ENCODE data around the gene BIN1. TPM values are rescaled to one million over a fixed set of nuclear protein-coding genes. Genes with fewer than 3 reads are reported as not detected.

The BIN1 gene
- polyA plus RNA-seq, 1 donor (not counting 4 experiments of a cell fraction or from before 2014, with no cell fraction given): 5.4 TPM

- no peak overlapping the region for H3K4me2 ChIP-seq (ENCODE audit: control insufficient read depth, extremely low read depth, insufficient read depth, low read depth, low read length)
- no peaks in the 10 kb centered on the region for H3K27me3 ChIP-seq (ENCODE audit: control insufficient read depth, extremely low read depth, insufficient read depth, low read length)
- dilution Hi-C loops (cut with MboI; ENCODE audit: extremely low pct_ligation_motif_present, low sequenced_read_pairs): no loop called here
- no peaks in the 10 kb centered on the region for H3K36me3 ChIP-seq (ENCODE audit: control insufficient read depth in 2 of 2, extremely low read depth in 1 of 2, insufficient read depth in 2 of 2, low read length in 2 of 2)
- peaks cover 41% of the 10 kb centered on the region for H3K4me1 ChIP-seq (ENCODE audit: control insufficient read depth, extremely low read depth, insufficient read depth, low read length)
- no peak for TF ChIP-seq EZH2 (IDR thresholded peaks at IDR 0.05; ENCODE audit: low read length)
- TF ChIP-seq CTCF (optimal IDR thresholded peaks at IDR 0.05 in 1 of 3, IDR thresholded peaks at IDR 0.05 in 1 of 3, conservative IDR thresholded peaks at IDR 0.05 in 1 of 3; ENCODE audit: extremely low read depth in 1 of 3, insufficient read depth in 2 of 3, low read length in 3 of 3): no peak
- H3K9me3 ChIP-seq (ENCODE audit: control insufficient read depth, low read depth, low read length): no peaks in the 10 kb centered on the region
- no peaks in the 10 kb centered on the region for H3K79me2 ChIP-seq (ENCODE audit: control insufficient read depth, insufficient read depth, low read length)
- FAIRE-seq: no peak
- no peaks in the 10 kb centered on the region for H4K20me1 ChIP-seq (ENCODE audit: control insufficient read depth, extremely low read depth, insufficient read depth, low read length)
- H2AFZ ChIP-seq (ENCODE audit: control insufficient read depth, low read length): no peak overlapping the region
- no peak for DNase-seq (ENCODE audit: low read depth, low spot score)
- H3K9me1 ChIP-seq (ENCODE audit: control insufficient read depth, extremely low read depth, insufficient read depth, low read length): no peaks in the 10 kb centered on the region
- no peak overlapping the region for H3K9ac ChIP-seq (ENCODE audit: control insufficient read depth, extremely low read depth, insufficient read depth, low read length)
- H3K4me3 ChIP-seq (ENCODE audit: control insufficient read depth in 2 of 3, extremely low read depth in 1 of 3, insufficient read depth in 2 of 3, low read depth in 1 of 3, low read length in 3 of 3): no peak overlapping the region
- H3K27ac ChIP-seq (ENCODE audit: control insufficient read depth, insufficient read depth, low read length): no peak overlapping the region
These were observed 95.7 kb downstream of the BIN1 start for GRCh38 chr2:127011231-127011661.

GRCh38 chr2:127008265-127009015, 98.5 kb downstream of the BIN1 start:
- Histone ChIP-seq H3K4me2 (ENCODE audit: control insufficient read depth, extremely low read depth, insufficient read depth, low read depth, low read length) (no peak overlapping the region), H3K9me1 (ENCODE audit: control insufficient read depth, extremely low read depth, insufficient read depth, low read length) (no peaks in the 10 kb centered on the region), H3K27ac (ENCODE audit: control insufficient read depth, insufficient read depth, low read length) (no peak overlapping the region), H3K27me3 (ENCODE audit: control insufficient read depth, extremely low read depth, insufficient read depth, low read length) (no peaks in the 10 kb centered on the region), H3K9ac (ENCODE audit: control insufficient read depth, extremely low read depth, insufficient read depth, low read length) (no peak overlapping the region), H3K36me3 (ENCODE audit: control insufficient read depth in 2 of 2, extremely low read depth in 1 of 2, insufficient read depth in 2 of 2, low read length in 2 of 2) (no peaks in the 10 kb centered on the region), H3K9me3 (ENCODE audit: control insufficient read depth, low read depth, low read length) (no peaks in the 10 kb centered on the region), H3K4me3 (ENCODE audit: control insufficient read depth in 2 of 3, extremely low read depth in 1 of 3, insufficient read depth in 2 of 3, low read depth in 1 of 3, low read length in 3 of 3) (no peak overlapping the region), H2AFZ (ENCODE audit: control insufficient read depth, low read length) (no peak overlapping the region), H3K4me1 (ENCODE audit: control insufficient read depth, extremely low read depth, insufficient read depth, low read length) (peaks cover 20% of the 10 kb centered on the region), H3K79me2 (ENCODE audit: control insufficient read depth, insufficient read depth, low read length) (no peaks in the 10 kb centered on the region), H4K20me1 (ENCODE audit: control insufficient read depth, extremely low read depth, insufficient read depth, low read length) (no peaks in the 10 kb centered on the region)
- dilution Hi-C loops (cut with MboI; ENCODE audit: extremely low pct_ligation_motif_present, low sequenced_read_pairs): no loop called here
- TF ChIP-seq EZH2 (IDR thresholded peaks at IDR 0.05; ENCODE audit: low read length) (no peak), CTCF (optimal IDR thresholded peaks at IDR 0.05 in 1 of 3, IDR thresholded peaks at IDR 0.05 in 1 of 3, conservative IDR thresholded peaks at IDR 0.05 in 1 of 3; ENCODE audit: extremely low read depth in 1 of 3, insufficient read depth in 2 of 3, low read length in 3 of 3) (no peak)
- no peak for DNase-seq (ENCODE audit: low read depth, low spot score)
- no peak for FAIRE-seq
